ENCODE data around the gene HEXIM2. TPM values are rescaled to one million over a fixed set of nuclear protein-coding genes. Genes with fewer than 3 reads are reported as not detected.
A peak's percentile ranks its signal among the peaks of the same experiment; 100 is the strongest.

The HEXIM2 gene
- polyA plus RNA-seq, 1 donor (not counting 4 experiments of a cell fraction or from before 2014, with no cell fraction given): 2.3 TPM

DNA sequence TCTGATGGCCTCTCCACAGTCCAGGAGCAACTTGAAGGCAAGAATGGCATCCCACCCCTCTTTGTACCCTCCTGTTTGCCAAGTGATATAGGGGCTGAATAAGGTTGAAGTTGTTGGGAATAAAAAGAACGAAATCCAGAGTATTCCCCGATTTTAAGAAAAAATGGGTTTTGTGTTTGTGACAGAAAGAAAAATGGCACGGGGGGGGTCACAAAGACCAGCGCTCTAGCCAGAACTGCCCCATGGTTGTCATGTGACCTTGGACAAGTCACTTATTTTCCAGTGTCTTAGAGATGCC is 15.1 kb upstream of the HEXIM2 start:
- peaks cover 32% of the 10 kb centered on the region for H3K79me2 ChIP-seq (ENCODE audit: control insufficient read depth, insufficient read depth, low read length)
- H3K9ac ChIP-seq (ENCODE audit: control insufficient read depth, extremely low read depth, insufficient read depth, low read length): peak overlapping the region; percentile 94
- H3K4me3 ChIP-seq (ENCODE audit: control insufficient read depth in 2 of 3, extremely low read depth in 1 of 3, insufficient read depth in 2 of 3, low read depth in 1 of 3, low read length in 3 of 3): peak overlapping the region; percentile 50 to 97 (median 76)
- DNase-seq (ENCODE audit: low read depth, low spot score) (no peak), FAIRE-seq (no peak)
- peak overlapping the region; percentile 94 for H2AFZ ChIP-seq (ENCODE audit: control insufficient read depth, low read length)
- peak overlapping the region; percentile 87 for H3K4me2 ChIP-seq (ENCODE audit: control insufficient read depth, extremely low read depth, insufficient read depth, low read depth, low read length)
- H4K20me1 ChIP-seq (ENCODE audit: control insufficient read depth, extremely low read depth, insufficient read depth, low read length): peaks cover 6% of the 10 kb centered on the region
- no peaks in the 10 kb centered on the region for H3K9me1 ChIP-seq (ENCODE audit: control insufficient read depth, extremely low read depth, insufficient read depth, low read length)
- no peaks in the 10 kb centered on the region for H3K9me3 ChIP-seq (ENCODE audit: control insufficient read depth, low read depth, low read length)
- TF ChIP-seq, protein P1, sequence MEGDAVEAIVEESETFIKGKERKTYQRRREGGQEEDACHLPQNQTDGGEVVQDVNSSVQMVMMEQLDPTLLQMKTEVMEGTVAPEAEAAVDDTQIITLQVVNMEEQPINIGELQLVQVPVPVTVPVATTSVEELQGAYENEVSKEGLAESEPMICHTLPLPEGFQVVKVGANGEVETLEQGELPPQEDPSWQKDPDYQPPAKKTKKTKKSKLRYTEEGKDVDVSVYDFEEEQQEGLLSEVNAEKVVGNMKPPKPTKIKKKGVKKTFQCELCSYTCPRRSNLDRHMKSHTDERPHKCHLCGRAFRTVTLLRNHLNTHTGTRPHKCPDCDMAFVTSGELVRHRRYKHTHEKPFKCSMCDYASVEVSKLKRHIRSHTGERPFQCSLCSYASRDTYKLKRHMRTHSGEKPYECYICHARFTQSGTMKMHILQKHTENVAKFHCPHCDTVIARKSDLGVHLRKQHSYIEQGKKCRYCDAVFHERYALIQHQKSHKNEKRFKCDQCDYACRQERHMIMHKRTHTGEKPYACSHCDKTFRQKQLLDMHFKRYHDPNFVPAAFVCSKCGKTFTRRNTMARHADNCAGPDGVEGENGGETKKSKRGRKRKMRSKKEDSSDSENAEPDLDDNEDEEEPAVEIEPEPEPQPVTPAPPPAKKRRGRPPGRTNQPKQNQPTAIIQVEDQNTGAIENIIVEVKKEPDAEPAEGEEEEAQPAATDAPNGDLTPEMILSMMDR (optimal IDR thresholded peaks at IDR 0.05 in 1 of 3, IDR thresholded peaks at IDR 0.05 in 1 of 3, conservative IDR thresholded peaks at IDR 0.05 in 1 of 3; ENCODE audit: extremely low read depth in 1 of 3, insufficient read depth in 2 of 3, low read length in 3 of 3): no peak
- H3K27me3 ChIP-seq (ENCODE audit: control insufficient read depth, extremely low read depth, insufficient read depth, low read length): no peaks in the 10 kb centered on the region
- dilution Hi-C loops (cut with MboI; ENCODE audit: extremely low pct_ligation_motif_present, low sequenced_read_pairs): no loop called here
- no peaks in the 10 kb centered on the region for H3K36me3 ChIP-seq (ENCODE audit: control insufficient read depth in 2 of 2, extremely low read depth in 1 of 2, insufficient read depth in 2 of 2, low read length in 2 of 2)
- H3K27ac ChIP-seq (ENCODE audit: control insufficient read depth, insufficient read depth, low read length): peak overlapping the region; percentile 99
- peaks cover 36% of the 10 kb centered on the region for H3K4me1 ChIP-seq (ENCODE audit: control insufficient read depth, extremely low read depth, insufficient read depth, low read length)

GRCh38 chr17:45146890-45147580 is 14.6 kb upstream of the HEXIM2 start:
- DNase-seq (ENCODE audit: low read depth, low spot score): no peak

More at GRCh38 chr17:45146890-45147580, 14.6 kb upstream of the HEXIM2 start:
- Histone ChIP-seq H4K20me1 (ENCODE audit: control insufficient read depth, extremely low read depth, insufficient read depth, low read length) (peaks cover 10% of the 10 kb centered on the region), H3K27me3 (ENCODE audit: control insufficient read depth, extremely low read depth, insufficient read depth, low read length) (no peaks in the 10 kb centered on the region), H3K36me3 (ENCODE audit: control insufficient read depth in 2 of 2, extremely low read depth in 1 of 2, insufficient read depth in 2 of 2, low read length in 2 of 2) (no peaks in the 10 kb centered on the region), H3K79me2 (ENCODE audit: control insufficient read depth, insufficient read depth, low read length) (peaks cover 35% of the 10 kb centered on the region), H3K9me3 (ENCODE audit: control insufficient read depth, low read depth, low read length) (no peaks in the 10 kb centered on the region), H3K9ac (ENCODE audit: control insufficient read depth, extremely low read depth, insufficient read depth, low read length) (peak overlapping the region; percentile 94), H3K4me3 (ENCODE audit: control insufficient read depth in 2 of 3, extremely low read depth in 1 of 3, insufficient read depth in 2 of 3, low read depth in 1 of 3, low read length in 3 of 3) (peak overlapping the region; percentile 50 to 97 (median 76)), H3K9me1 (ENCODE audit: control insufficient read depth, extremely low read depth, insufficient read depth, low read length) (no peaks in the 10 kb centered on the region), H3K27ac (ENCODE audit: control insufficient read depth, insufficient read depth, low read length) (peak overlapping the region; percentile 99), H2AFZ (ENCODE audit: control insufficient read depth, low read length) (peak overlapping the region; percentile 94), H3K4me2 (ENCODE audit: control insufficient read depth, extremely low read depth, insufficient read depth, low read depth, low read length) (peak overlapping the region; percentile 87), H3K4me1 (ENCODE audit: control insufficient read depth, extremely low read depth, insufficient read depth, low read length) (peaks cover 40% of the 10 kb centered on the region)
- dilution Hi-C loops (cut with MboI; ENCODE audit: extremely low pct_ligation_motif_present, low sequenced_read_pairs): no loop called here
- FAIRE-seq: no peak
- TF ChIP-seq EZH2 (IDR thresholded peaks at IDR 0.05; ENCODE audit: low read length): no peak
- TF ChIP-seq, protein P1 (optimal IDR thresholded peaks at IDR 0.05 in 1 of 3, IDR thresholded peaks at IDR 0.05 in 1 of 3, conservative IDR thresholded peaks at IDR 0.05 in 1 of 3; ENCODE audit: extremely low read depth in 1 of 3, insufficient read depth in 2 of 3, low read length in 3 of 3): no peak
